IMR-90 (cell line): ENCODE measurements around the gene FXYD5. TPM values are rescaled to one million over a fixed set of nuclear protein-coding genes. Genes with fewer than 3 reads are reported as not detected.

ENCODE experiments used
- ATAC-seq: fragments of 200-7000 bp; cut with Tn5 transposase; 2 replicates; pipeline ENCODE4 v1.9.1; 2020; ENCODE audit warnings: low read depth, mild to moderate bottlenecking, moderate library complexity
- BruUV-seq: library from RNA; stranded (reverse); fragments of 400-500 nt; replicated peaks from 2 replicates; lab custom pipeline; 2021; lab: Mats Ljungman, UMichigan
- CTCF ChIA-PET: fragments of 300-600 bp; formaldehyde crosslinking; extraction: SDS; loops from one replicate; lab custom pipeline; 2021; ENCODE audit warnings: antibody characterized with exemption; lab: Yijun Ruan, JAX
- POLR2A ChIA-PET: fragments of 300-600 bp; sonication (Branson Sonifier 250); formaldehyde crosslinking; loops from one replicate; lab custom pipeline; 2022; ENCODE audit warnings: antibody characterized with exemption; ENCODE audit not compliant: unreplicated experiment; lab: Charles Lee
- DNase-seq: peaks from one replicate; pipeline ENCODE4 v3.0.0; 2013
- H2AFZ ChIP-seq: replicated peaks from 2 replicates; pipeline ENCODE3; 2013; ENCODE audit warnings: low read length, mild to moderate bottlenecking; ENCODE audit not compliant: poor library complexity
- H2AK5ac ChIP-seq: 2 replicates; pipeline ENCODE4 v1.6.1; 2013; ENCODE audit warnings: low read depth, low read length, inconsistent platforms
- H2AK9ac ChIP-seq: replicated peaks from 2 replicates; pipeline ENCODE3; 2013; ENCODE audit warnings: mild to moderate bottlenecking, low read depth, low read length, moderate library complexity; ENCODE audit not compliant: poor library complexity
- H2BK120ac ChIP-seq: 2 replicates; pipeline ENCODE4 v1.6.1; 2013; ENCODE audit warnings: low read depth, low read length, inconsistent platforms
- H2BK15ac ChIP-seq: 3 replicates; pipeline ENCODE4 v1.6.1; 2013; ENCODE audit warnings: low read depth, low read length, inconsistent platforms
- H2BK20ac ChIP-seq: 2 replicates; pipeline ENCODE4 v1.6.1; 2013; ENCODE audit warnings: low read depth, mild to moderate bottlenecking, inconsistent platforms, low read length, moderate library complexity
- H2BK5ac ChIP-seq: 2 replicates; pipeline ENCODE4 v1.6.1; 2013; ENCODE audit warnings: mild to moderate bottlenecking, low read depth, low read length, inconsistent platforms; ENCODE audit not compliant: poor library complexity, severe bottlenecking
- H3K14ac ChIP-seq: replicated peaks from 2 replicates; pipeline ENCODE4 v1.6.1; 2013; ENCODE audit warnings: low read depth, low read length, inconsistent platforms
- H3K18ac ChIP-seq: 2 replicates; pipeline ENCODE4 v1.6.1; 2013; ENCODE audit warnings: low read depth, low read length, control low read depth
- H3K23ac ChIP-seq: 2 replicates; pipeline ENCODE4 v1.6.1; 2013; ENCODE audit warnings: low read depth, low read length, inconsistent platforms
- H3K27ac ChIP-seq: 2 replicates; pipeline ENCODE4 v1.5.1; 2013; ENCODE audit warnings: mild to moderate bottlenecking, control low read depth, low read length; ENCODE audit not compliant: insufficient read depth
- H3K27me3 ChIP-seq: 2 replicates; pipeline ENCODE4 v1.6.1; 2013; ENCODE audit warnings: low read length; ENCODE audit not compliant: control insufficient read depth, insufficient read depth
- H3K36me3 ChIP-seq: 2 replicates; pipeline ENCODE4 v1.6.1; 2013; ENCODE audit warnings: low read length, mixed read lengths; ENCODE audit not compliant: control insufficient read depth, insufficient read depth
- H3K4ac ChIP-seq: 2 replicates; pipeline ENCODE4 v1.6.1; 2013; ENCODE audit warnings: low read depth, low read length, inconsistent platforms
- H3K4me1 ChIP-seq: 2 replicates; pipeline ENCODE4 v1.6.1; 2013; ENCODE audit warnings: low read length, mixed read lengths; ENCODE audit not compliant: control insufficient read depth, insufficient read depth
- H3K4me2 ChIP-seq: 2 replicates; pipeline ENCODE4 v1.6.1; 2013; ENCODE audit warnings: low read depth, mild to moderate bottlenecking, control low read depth, low read length, moderate library complexity
- H3K4me3 ChIP-seq: 2 replicates; pipeline ENCODE4 v1.5.1; 2013; ENCODE audit warnings: low read depth, mild to moderate bottlenecking, control low read depth, low read length, moderate library complexity; ENCODE audit not compliant: insufficient read depth
- H3K56ac ChIP-seq: 2 replicates; pipeline ENCODE4 v1.6.1; 2013; ENCODE audit warnings: low read length, inconsistent platforms; ENCODE audit not compliant: insufficient read depth; ENCODE audit errors: extremely low read depth
- H3K79me1 ChIP-seq, 2 experiments: 2 replicates each; pipeline ENCODE4 v1.6.1; 2013; ENCODE audit warnings: low read length in 2 of 2, inconsistent platforms in 1 of 2, low read depth in 1 of 2
- H3K9ac ChIP-seq: 2 replicates; pipeline ENCODE4 v1.6.1; 2013; ENCODE audit warnings: low read depth, low read length, control low read depth
- H3K9me1 ChIP-seq: 2 replicates; pipeline ENCODE4 v1.6.1; 2013; ENCODE audit warnings: low read length, inconsistent platforms; ENCODE audit not compliant: insufficient read depth
- H3K9me3 ChIP-seq: 2 replicates; pipeline ENCODE4 v1.6.1; 2013; ENCODE audit warnings: low read length; ENCODE audit not compliant: control insufficient read depth, insufficient read depth
- H4K20me1 ChIP-seq: 2 replicates; pipeline ENCODE4 v1.6.1; 2013; ENCODE audit warnings: low read length, inconsistent platforms; ENCODE audit not compliant: insufficient read depth
- H4K5ac ChIP-seq: 2 replicates; pipeline ENCODE4 v1.6.1; 2013; ENCODE audit warnings: mild to moderate bottlenecking, low read depth, low read length, control low read depth
- H4K8ac ChIP-seq, 2 experiments: 2 replicates each; pipeline ENCODE4 v1.6.1; 2013; ENCODE audit warnings: low read depth in 2 of 2, low read length in 2 of 2, control low read depth in 1 of 2, inconsistent platforms in 1 of 2
- H4K91ac ChIP-seq: 2 replicates; pipeline ENCODE4 v1.6.1; 2013; ENCODE audit warnings: low read depth, low read length, inconsistent platforms; ENCODE audit not compliant: insufficient read depth
- BHLHE40 ChIP-seq: fragments of 150-350 bp; IDR thresholded peaks from 2 replicates; pipeline ENCODE4 v1.6.1; 2016; ENCODE audit warnings: mild to moderate bottlenecking, low read depth, low read length
- CHD1 ChIP-seq: IDR thresholded peaks from 2 replicates; pipeline ENCODE4 v1.6.1; 2012; ENCODE audit warnings: low read depth, low read length, improper control_type of control experiment
- CTCF ChIP-seq: conservative IDR thresholded peaks from 2 replicates; pipeline ENCODE4 v1.5.1; 2012; ENCODE audit warnings: mild to moderate bottlenecking, low read depth, low read length, improper control_type of control experiment
- ELK1 ChIP-seq: fragments of 150-350 bp; IDR thresholded peaks from 2 replicates; pipeline ENCODE4 v1.6.1; 2016; ENCODE audit warnings: low read depth, mild to moderate bottlenecking, low read length, moderate library complexity, borderline replicate concordance
- FOS ChIP-seq: fragments of 150-350 bp; IDR thresholded peaks from 2 replicates; pipeline ENCODE4 v1.6.1; 2016; ENCODE audit warnings: low read depth, low read length
- MAFK ChIP-seq: IDR thresholded peaks from 2 replicates; pipeline ENCODE4 v1.6.1; 2012; ENCODE audit warnings: low read depth, low read length, improper control_type of control experiment
- MAZ ChIP-seq: IDR thresholded peaks from 2 replicates; pipeline ENCODE4 v1.6.1; 2012; ENCODE audit warnings: low read depth, mild to moderate bottlenecking, low read length, improper control_type of control experiment, moderate library complexity, borderline replicate concordance
- MXI1 ChIP-seq: IDR thresholded peaks from 2 replicates; pipeline ENCODE4 v1.6.1; 2012; ENCODE audit warnings: low read depth, mild to moderate bottlenecking, low read length, moderate library complexity, borderline replicate concordance
- NFE2L2 ChIP-seq: fragments of 150-350 bp; IDR thresholded peaks from 2 replicates; pipeline ENCODE4 v1.6.1; 2016; ENCODE audit warnings: low read depth, mild to moderate bottlenecking, low read length
- POLR2A ChIP-seq: IDR thresholded peaks from 2 replicates; pipeline ENCODE4 v1.6.1; 2012; ENCODE audit warnings: mild to moderate bottlenecking, low read depth, low read length
- RAD21 ChIP-seq: IDR thresholded peaks from 2 replicates; pipeline ENCODE4 v1.6.1; 2012; ENCODE audit warnings: low read length, improper control_type of control experiment
- RCOR1 ChIP-seq: IDR thresholded peaks from 2 replicates; pipeline ENCODE4 v1.6.1; 2012; ENCODE audit warnings: mild to moderate bottlenecking, low read length, improper control_type of control experiment; ENCODE audit not compliant: insufficient replicate concordance
- RFX5 ChIP-seq: IDR thresholded peaks from 2 replicates; pipeline ENCODE4 v1.8.0; 2012; ENCODE audit warnings: low read depth, mild to moderate bottlenecking, low read length, moderate library complexity
- USF2 ChIP-seq: fragments of 150-350 bp; IDR thresholded peaks from 2 replicates; pipeline ENCODE4 v1.6.1; 2017; ENCODE audit warnings: mild to moderate bottlenecking, antibody characterized with exemption, low read length, low read depth
- WGBS, 2 experiments: methylation state at CpG; one replicate each; pipeline versions ENCODE4 v1.1.5 to v1.1.7; 2013; ENCODE audit warnings: missing lambda C conversion rate in 2 of 2; ENCODE audit not compliant: insufficient read length in 1 of 2; ENCODE audit errors: extremely low coverage in 2 of 2; 5-methylcytosine and 5-hydroxymethylcytosine counted together
- dilution Hi-C: fragments of 300-500 bp; cut with HindIII; formaldehyde crosslinking; loops from one replicate; pipeline ENCODE4 v1.14.3; 2018; ENCODE audit warnings: low sequenced_read_pairs; ENCODE audit not compliant: unreplicated experiment
- in situ Hi-C: fragments of 300-500 bp; cut with MboI; formaldehyde crosslinking; loops from 3 replicates; pipeline ENCODE4 v1.14.3; 2019; ENCODE audit warnings: low sequenced_read_pairs, inconsistent platforms, mixed read lengths
- intact Hi-C: fragments of 100-400 bp; cut with micrococcal nuclease; formaldehyde crosslinking; loops from 2 replicates; pipeline ENCODE4 v1.10.0; 2022
- polyA plus RNA-seq, 3 experiments: library from polyadenylated mRNA; depleted of rRNA; stranded (reverse); fragments of >200 nt; gene quantifications; 2 replicates each; pipeline ENCODE4 v1.2.3, GENCODE V29; 2012; ENCODE audit warnings: low replicate concordance in 1 of 3
- total RNA-seq: library from RNA; depleted of rRNA; stranded (reverse); fragments of >200 nt; gene quantifications from 2 replicates; pipeline ENCODE4 v1.2.3, GENCODE V29; 2012

Gene FXYD5
- total and polyA plus RNA-seq, 2 of the 4 experiments (the other 2 are of a cell fraction): 53.6 to 245 TPM

- no peak overlapping the region for H2BK5ac ChIP-seq
- ChIA-PET CTCF (interaction anchor here (0.9 kb wide), 1 partner anchor 64 kb away, joined by 3 read pairs; no protein-coding TSS in a partner anchor), POLR2A (no interaction called here)
- no peak overlapping the region for H3K4ac ChIP-seq
- in situ Hi-C loops (no loop called here), dilution Hi-C loops (no loop called here), intact Hi-C loops (no loop called here)
- H3K79me1 ChIP-seq: no peaks in the 10 kb centered on the region
- no peak overlapping the region for H2AK5ac ChIP-seq
- H3K4me1 ChIP-seq: no peaks in the 10 kb centered on the region
- H3K23ac ChIP-seq: no peak overlapping the region
- no peak overlapping the region for H2AFZ ChIP-seq
- no peak overlapping the region for H3K9ac ChIP-seq
- H3K4me2 ChIP-seq: no peak overlapping the region
- H4K91ac ChIP-seq: no peak overlapping the region
- H4K5ac ChIP-seq: no peak overlapping the region
- H3K36me3 ChIP-seq: no peaks in the 10 kb centered on the region
- peaks cover 18% of the 10 kb centered on the region; the same call in 1 of the 2 replicates for H3K27me3 ChIP-seq
- BruUV-seq: no TSS peak
- H3K14ac ChIP-seq: no peak overlapping the region
- H3K27ac ChIP-seq: no peak overlapping the region
- no peak overlapping the region for H3K4me3 ChIP-seq
- 69% methylated on average over 11 of the region's 31 CpGs; no CpG with 5 or more reads in 1 of the 2 experiments for WGBS, 2 experiments
- no peak overlapping the region for H3K56ac ChIP-seq
- no peak overlapping the region for H4K8ac ChIP-seq
- H2BK15ac ChIP-seq: no peak overlapping the region
- no peak overlapping the region for H3K18ac ChIP-seq
- no peak overlapping the region for H2AK9ac ChIP-seq
- H2BK20ac ChIP-seq: no peak overlapping the region
- no peak overlapping the region for H2BK120ac ChIP-seq
- no peaks in the 10 kb centered on the region for H3K9me1 ChIP-seq
- H3K9me3 ChIP-seq: no peaks in the 10 kb centered on the region
- H4K20me1 ChIP-seq: peaks cover 3% of the 10 kb centered on the region; the same call in 1 of the 2 replicates
- no peak for ATAC-seq
- no peak for DNase-seq
- TF ChIP-seq ELK1: no peak
- no peak for TF ChIP-seq FOS
- TF ChIP-seq BHLHE40: no peak
- TF ChIP-seq RCOR1: no peak
- TF ChIP-seq MAZ: no peak
- TF ChIP-seq CTCF: no peak
- TF ChIP-seq USF2: no peak
- TF ChIP-seq NFE2L2: no peak
- no peak for TF ChIP-seq MAFK
- no peak for TF ChIP-seq CHD1
- TF ChIP-seq MXI1: no peak
- no peak for TF ChIP-seq POLR2A
- no peak for TF ChIP-seq RAD21
- no peak for TF ChIP-seq RFX5
Measured at GRCh38 chr19:35130761-35131720, 23.5 kb upstream of the FXYD5 start.
